NCI-H774 (cell line): Measurements from ENCODE around the gene BCDIN3D.

Experiments used
- DNase-seq: peaks from one replicate; lab custom pipeline; 2025; lab: John Stamatoyannopoulos, UW

The BCDIN3D gene

DNA sequence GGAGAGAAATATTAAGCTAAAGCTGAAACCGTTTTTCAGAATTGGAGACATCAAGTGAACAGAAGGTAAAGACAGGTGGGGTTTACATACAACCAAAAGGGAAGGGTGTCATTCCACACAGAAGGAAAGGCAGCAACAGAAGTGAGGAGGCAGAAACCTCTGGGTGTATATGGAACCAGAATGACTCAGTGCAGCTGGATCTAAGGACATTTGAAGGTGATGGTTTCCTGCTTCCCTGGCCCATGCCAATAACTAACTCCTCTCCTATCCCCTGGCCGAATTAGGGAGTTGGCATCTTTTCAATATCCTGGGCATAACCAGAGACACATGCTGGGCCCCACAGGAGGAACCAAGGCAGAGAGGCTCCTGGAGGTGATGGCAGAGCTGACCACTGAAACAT, 23.1 kb downstream of the BCDIN3D start:
- no peak for DNase-seq

DNA sequence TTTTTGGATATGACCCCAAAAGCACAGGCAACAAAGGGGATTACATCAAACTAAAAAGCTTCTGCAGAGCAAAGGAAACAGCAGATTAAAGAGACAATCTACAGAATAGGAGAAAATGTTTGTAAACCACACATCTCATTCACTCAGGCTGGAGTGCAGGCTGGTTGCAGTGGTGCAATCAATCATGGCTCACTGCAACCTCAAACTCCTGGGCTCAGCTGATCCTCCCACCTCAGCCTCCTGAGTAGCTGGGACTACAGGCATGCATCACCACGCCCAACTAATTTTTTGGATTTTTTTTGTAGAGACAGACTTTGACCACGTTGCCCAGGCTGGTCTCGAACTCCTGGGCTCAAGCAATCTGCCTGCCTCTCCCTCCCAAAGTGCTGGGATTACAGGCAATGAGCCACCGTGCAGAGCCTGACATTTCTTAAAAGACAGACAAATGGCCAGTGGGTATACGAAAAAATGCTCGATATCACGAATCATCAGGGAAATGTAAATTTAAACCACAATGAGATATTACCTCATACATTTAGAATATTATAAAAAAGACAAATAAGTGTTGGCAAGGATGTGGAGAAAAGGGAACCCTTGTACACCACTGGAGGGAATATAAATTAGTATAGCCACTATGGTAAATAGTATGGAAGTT, 24.5 kb downstream of the BCDIN3D start:
- DNase-seq, result no peak

GRCh38 chr12:49813131-49813530, 29.8 kb downstream of the BCDIN3D start:
- DNase-seq, result no peak

DNA sequence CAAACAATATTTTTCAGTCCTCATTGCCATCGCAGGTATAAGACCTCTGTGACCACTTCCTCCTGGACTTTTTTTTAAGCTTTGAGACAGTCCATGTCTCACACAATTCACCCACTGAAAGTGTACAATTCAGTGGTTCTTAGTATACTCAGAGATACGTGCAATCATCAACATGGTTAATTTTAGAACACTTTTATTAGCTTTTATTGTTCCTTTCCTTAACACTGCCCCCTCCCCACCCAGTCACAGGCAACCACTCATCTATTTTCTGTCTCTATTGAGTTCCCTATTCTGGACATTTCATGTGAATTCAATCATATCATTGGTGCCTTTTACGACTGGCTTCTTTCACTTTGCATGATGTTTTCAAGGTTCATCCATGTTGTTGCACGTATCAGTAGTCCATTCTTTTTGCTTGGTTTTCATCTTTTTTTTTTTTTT, 30.9 kb downstream of the BCDIN3D start:
- no peak for DNase-seq

- no peak for DNase-seq
Measured at GRCh38 chr12:49811136-49811535, 31.8 kb downstream of the BCDIN3D start.

DNA sequence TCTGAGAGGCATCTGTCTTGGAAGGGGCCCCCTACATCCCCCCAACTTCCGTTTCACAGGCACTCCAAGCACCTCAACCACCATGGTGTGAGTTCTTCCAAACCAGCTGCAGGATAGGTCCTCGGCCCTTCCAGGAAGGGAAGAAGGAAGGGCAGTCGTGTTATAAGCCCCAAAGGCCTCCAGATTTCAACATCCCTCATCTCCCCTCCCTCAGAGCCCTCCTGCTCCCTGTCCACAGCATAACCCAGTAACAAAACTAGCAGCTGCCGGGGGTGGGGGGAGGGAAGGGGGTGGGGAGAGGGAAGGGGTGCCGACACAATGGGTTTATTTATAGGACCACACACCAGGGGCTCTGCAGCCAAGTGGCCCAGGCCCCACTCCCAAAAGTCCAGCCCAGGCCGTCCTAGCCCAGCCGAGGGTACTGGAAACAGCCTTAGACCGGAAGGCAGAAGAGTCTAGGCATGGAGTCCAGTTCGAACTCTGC, 33.0 kb downstream of the BCDIN3D start:
- no peak for DNase-seq

GRCh38 chr12:49809381-49809905, 33.5 kb downstream of the BCDIN3D start:
- DNase-seq, result no peak

DNA sequence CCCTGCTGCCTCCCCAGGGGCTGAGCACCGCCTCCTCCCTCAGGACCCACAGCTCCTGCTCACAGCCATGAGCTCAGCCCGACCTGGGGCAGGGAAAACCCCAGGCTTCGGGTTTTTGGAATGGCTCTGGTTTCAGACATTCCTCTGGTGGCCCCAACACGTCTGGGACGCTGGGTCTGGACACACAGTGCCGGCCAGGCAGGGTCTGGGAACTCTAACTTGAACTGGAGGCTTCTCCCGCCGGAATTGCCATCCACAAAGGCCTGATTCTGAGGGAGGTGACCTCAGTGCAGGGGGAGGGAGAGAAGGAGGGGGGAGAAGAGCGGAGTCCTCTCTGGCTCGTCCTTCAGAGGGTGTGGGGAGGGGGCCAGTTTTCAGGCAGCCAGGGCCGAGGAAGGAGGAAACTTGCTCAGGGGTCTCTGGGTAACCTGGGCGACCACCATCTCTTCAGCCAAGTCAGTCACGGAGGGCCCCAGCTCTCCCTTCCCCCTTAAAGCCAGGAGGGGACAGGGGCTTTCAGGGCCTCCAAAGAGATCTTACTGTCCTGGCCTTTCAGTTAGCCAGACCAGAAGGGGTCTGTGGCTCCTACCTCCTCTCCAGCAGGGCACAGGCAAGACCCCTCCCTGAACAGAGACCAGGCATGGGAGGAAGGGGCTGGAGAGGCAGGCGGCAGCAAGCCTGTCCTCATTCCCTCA, 34.1 kb downstream of the BCDIN3D start:
- DNase-seq, result no peak

GRCh38 chr12:49807991-49808580, 34.8 kb downstream of the BCDIN3D start:
- no peak for DNase-seq

DNA sequence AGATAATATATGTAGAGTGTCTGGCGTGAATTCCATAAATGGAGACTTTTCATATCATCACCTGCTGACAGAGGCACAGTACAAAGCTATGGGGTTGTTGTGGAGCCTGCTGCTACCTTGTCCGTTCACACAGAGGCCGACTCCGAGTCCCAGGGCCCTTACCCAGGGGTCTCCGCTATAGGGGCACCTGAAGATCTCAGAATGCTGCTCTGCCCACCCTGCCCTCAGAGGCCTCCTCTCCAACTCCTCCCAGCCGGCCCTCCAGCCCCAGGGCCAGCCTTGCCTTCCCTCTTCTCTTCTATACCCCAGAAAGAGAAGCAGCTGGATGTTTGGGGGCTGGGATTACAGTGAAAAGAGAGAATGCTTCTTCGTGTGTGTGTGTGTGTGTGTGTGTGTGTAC, 36.0 kb downstream of the BCDIN3D start:
- DNase-seq, result no peak

DNA sequence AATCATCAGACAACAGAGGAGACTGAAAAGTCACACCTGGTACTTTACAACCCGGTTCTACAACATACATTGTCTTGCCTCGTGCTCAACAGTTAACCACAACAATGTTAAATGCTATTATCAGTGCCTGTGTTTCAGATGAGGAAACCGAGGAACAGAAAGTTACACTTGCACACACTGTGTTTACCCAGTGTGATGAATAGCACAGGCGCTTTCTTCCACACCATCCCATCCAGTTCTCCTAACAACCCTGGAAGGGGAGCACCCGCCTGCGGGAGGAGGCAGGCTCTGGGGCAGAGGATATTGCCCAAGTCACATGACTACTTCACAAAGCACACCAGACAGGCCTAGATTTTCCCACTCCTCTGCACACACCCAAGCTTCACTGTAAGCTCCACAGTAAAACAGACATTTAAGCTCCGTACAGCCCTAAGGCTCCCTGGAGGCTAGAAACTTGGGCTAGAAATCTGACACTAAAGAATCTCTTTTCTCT, 36.5 kb downstream of the BCDIN3D start:
- DNase-seq, result no peak

DNA sequence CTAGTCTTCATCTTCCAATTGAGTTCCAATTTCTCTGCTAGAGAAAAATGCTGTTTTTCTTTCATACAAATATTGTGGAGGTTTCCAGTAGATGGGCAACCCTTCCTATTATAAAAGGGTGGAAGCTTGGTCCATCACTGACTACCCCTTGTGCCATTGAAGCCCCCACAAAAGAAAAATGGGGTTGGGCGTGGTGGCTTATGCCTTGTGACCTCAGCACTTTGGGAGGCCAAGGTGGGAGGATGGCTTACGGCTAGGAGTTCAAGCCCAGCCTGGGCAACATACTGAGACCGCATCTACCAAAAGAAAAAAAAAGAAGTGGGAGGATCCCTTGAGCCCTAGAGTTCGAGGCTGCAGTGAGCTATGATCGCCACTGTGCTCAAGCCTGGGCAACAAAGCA, 37.5 kb downstream of the BCDIN3D start:
- no peak for DNase-seq

GRCh38 chr12:49804821-49805220, 38.1 kb downstream of the BCDIN3D start:
- DNase-seq, result no peak

DNA sequence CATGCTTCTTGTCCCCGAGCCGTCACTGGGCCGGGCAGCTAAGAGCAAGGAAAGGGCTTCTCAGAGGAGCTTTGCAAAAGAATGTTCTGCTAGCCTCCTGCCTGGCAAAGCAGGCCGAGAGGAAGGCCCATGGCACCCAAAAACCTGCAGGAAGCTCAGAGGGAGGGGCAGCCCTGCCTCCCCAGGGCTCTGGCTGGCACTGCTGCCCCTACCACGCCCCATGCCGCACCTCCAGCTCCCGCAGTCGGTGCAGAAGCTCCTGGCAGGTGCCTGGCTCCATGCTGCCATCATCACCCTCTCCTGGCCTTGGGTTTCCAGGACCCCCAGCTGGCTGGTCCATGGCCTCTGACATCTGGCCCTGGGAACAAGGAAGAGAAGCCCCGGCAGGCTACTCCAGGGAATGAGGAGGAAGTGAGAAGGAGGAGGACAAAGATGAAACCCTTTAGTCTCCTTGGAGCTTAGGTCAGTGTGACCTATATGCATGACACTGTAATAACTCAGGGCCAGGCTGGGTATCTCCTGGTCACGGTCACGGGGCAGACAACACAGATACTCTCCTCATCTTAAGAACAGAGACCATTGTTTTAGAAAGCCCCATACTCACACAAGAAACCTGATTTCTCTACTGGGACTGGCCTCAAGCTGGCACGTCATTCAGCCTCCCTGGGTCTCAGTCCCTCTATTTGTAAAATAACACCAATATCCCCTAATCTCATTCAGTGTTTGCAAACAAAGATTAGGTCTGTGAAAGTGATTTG, 39.0 kb downstream of the BCDIN3D start:
- DNase-seq, result no peak

GRCh38 chr12:49801141-49802063, 41.5 kb downstream of the BCDIN3D start:
- DNase-seq, result no peak

DNA sequence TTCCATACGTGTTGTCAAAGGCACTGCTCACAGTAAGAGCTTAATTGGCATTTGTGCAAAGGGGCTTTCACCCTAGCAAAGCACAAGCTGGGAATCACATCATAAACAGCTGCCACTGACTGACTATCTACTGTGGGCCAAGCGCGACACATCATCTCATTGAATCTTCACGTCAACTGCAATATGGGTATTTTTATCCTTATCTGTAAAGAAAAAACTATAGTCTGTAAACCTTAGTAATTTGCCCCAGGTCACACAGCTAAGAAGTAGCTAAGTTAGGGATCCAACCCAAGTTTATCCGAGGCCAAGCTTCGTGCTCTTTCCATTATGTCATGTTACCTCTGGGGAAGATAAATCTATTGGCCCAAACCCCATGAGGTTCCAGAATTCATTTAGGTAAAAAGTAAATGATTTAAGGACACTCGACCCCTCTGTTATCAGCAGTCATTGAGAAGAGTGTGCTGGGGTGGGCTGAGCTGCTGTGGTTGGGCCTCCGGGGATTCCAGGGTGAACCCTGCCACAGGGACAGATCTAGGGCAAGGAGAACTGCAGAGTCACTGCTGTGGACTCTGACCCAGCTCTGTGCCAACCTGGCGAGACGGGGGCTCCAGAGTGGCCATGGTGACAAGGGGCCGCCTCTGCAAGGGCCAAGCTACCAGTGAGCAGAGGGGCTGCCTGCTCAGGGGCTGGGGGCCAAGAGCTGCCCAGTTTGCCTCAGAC, 42.3 kb downstream of the BCDIN3D start:
- DNase-seq, result no peak

DNA sequence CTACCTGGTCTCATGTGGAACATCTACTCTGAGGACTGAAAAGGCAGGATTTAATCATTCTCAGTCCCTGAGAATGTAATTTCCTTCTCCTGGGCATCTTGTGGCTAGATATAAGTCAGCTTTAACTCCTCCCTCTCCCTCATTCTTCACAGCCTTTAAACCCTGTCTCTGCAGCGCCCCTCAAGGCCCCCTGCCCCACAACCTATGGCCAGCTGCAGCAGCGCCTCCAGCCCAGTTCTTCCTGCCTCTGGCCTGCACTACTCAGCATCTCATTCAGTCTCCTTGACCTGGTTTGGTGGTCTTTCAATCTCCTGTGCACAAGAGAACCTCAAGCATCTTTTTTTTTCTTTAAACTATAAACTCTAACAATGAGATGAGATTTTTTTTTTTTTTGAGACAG, 44.0 kb downstream of the BCDIN3D start:
- DNase-seq, result no peak

GRCh38 chr12:49798248-49798647, 44.7 kb downstream of the BCDIN3D start:
- DNase-seq, result no peak

GRCh38 chr12:49797449-49797776, 45.5 kb downstream of the BCDIN3D start:
- DNase-seq, result no peak
